K562 (cell line): Measurements from ENCODE around the gene CSNK1D. TPM values are rescaled to one million over a fixed set of nuclear protein-coding genes. Genes with fewer than 3 reads are reported as not detected.
A peak's percentile ranks its signal among the peaks of the same experiment; 100 is the strongest.

Experiments used
- DLX4 ChIP-seq: fragments of 250-450 bp; sonication (Bioruptor Pico); IDR thresholded peaks from 2 replicates; pipeline ENCODE4 v1.6.1; 2021; ENCODE audit warnings: mild to moderate bottlenecking
- E2F1 ChIP-seq: sonication (generic); formaldehyde crosslinking; IDR thresholded peaks from 2 replicates; pipeline ENCODE4 v1.8.1; 2023; ENCODE audit warnings: mild to moderate bottlenecking, missing genetic modification reagents, moderate library complexity
- E2F5 ChIP-seq: sonication (generic); formaldehyde crosslinking; IDR thresholded peaks from 2 replicates; pipeline ENCODE4 v1.8.0; 2022; ENCODE audit warnings: mild to moderate bottlenecking, missing genetic modification reagents
- FOXA1 ChIP-seq: fragments of 450-650 bp; IDR thresholded peaks from 2 replicates; pipeline ENCODE4 v1.6.1; 2016; ENCODE audit warnings: mild to moderate bottlenecking, borderline replicate concordance
- HES1 ChIP-seq: fragments of 450-650 bp; IDR thresholded peaks from 2 replicates; pipeline ENCODE4 v1.6.1; 2016; ENCODE audit warnings: low read depth, mild to moderate bottlenecking, moderate library complexity
- HMGXB4 ChIP-seq: sonication (generic); formaldehyde crosslinking; IDR thresholded peaks from 2 replicates; pipeline ENCODE4 v1.8.1; 2023; ENCODE audit warnings: mild to moderate bottlenecking, missing genetic modification reagents
- LARP7 ChIP-seq: fragments of 450-650 bp; IDR thresholded peaks from 2 replicates; pipeline ENCODE4 v1.6.1; 2016
- MBD2 ChIP-seq: sonication (generic); IDR thresholded peaks from 2 replicates; pipeline ENCODE4 v1.6.1; 2016; ENCODE audit warnings: low read depth, borderline replicate concordance
- MCM5 ChIP-seq: fragments of 450-650 bp; IDR thresholded peaks from 2 replicates; pipeline ENCODE4 v1.6.1; 2016; ENCODE audit warnings: low read depth
- NR3C1 ChIP-seq: sonication (generic); formaldehyde crosslinking; IDR thresholded peaks from 2 replicates; pipeline ENCODE4 v1.8.1; 2022; ENCODE audit warnings: missing genetic modification reagents
- OTX1 ChIP-seq: fragments of 450-650 bp; formaldehyde crosslinking; IDR thresholded peaks from 2 replicates; pipeline ENCODE4 v1.4.0; 2022; ENCODE audit warnings: mild to moderate bottlenecking
- ZFP30 ChIP-seq: fragments of 250-450 bp; sonication (Bioruptor Pico); IDR thresholded peaks from 2 replicates; pipeline ENCODE4 v1.8.0; 2022; ENCODE audit warnings: moderate library complexity, mild to moderate bottlenecking, inconsistent platforms, borderline replicate concordance
- ZNF146 ChIP-seq: IDR thresholded peaks from one replicate; pipeline ENCODE4 v1.6.1; 2018; ENCODE audit warnings: missing compliant biosample characterization; ENCODE audit not compliant: unreplicated experiment
- ZNF232 ChIP-seq: sonication (generic); formaldehyde crosslinking; IDR thresholded peaks from 2 replicates; pipeline ENCODE4 v1.8.0; 2022; ENCODE audit warnings: mild to moderate bottlenecking, missing genetic modification reagents
- ZNF3 ChIP-seq: fragments of 250-450 bp; sonication (Bioruptor Pico); IDR thresholded peaks from 2 replicates; pipeline ENCODE4 v1.5.0; 2021; ENCODE audit warnings: mild to moderate bottlenecking, moderate library complexity
- ZNF408 ChIP-seq: fragments of 250-450 bp; sonication (Bioruptor Pico); IDR thresholded peaks from 2 replicates; pipeline ENCODE4 v1.4.0; 2020; ENCODE audit warnings: low read depth, mild to moderate bottlenecking, moderate library complexity
- ZNF445 ChIP-seq: fragments of 250-450 bp; sonication (Bioruptor Pico); IDR thresholded peaks from 2 replicates; pipeline ENCODE4 v1.4.0; 2020; ENCODE audit warnings: low read depth, mild to moderate bottlenecking, moderate library complexity
- ZNF449 ChIP-seq: fragments of 250-450 bp; sonication (Bioruptor Pico); IDR thresholded peaks from 2 replicates; pipeline ENCODE4 v1.8.0; 2022; ENCODE audit warnings: moderate library complexity, mild to moderate bottlenecking, inconsistent platforms
- ZNF699 ChIP-seq: fragments of 250-450 bp; sonication (Bioruptor Pico); IDR thresholded peaks from 2 replicates; pipeline ENCODE4 v1.8.0; 2021; ENCODE audit warnings: mild to moderate bottlenecking, moderate library complexity; ENCODE audit not compliant: insufficient replicate concordance
- polyA plus RNA-seq, 8 experiments: library from polyadenylated mRNA; depleted of rRNA in 4 of 8; stranded (reverse) in 5 of 8; unstranded in 3 of 8; fragments of >200 nt; fragmentation: Nextera tagmentation in 2 of 8; fragmentation: Illumina TruSeq in 1 of 8; extraction: Ambion mirVana in 2 of 8; extraction: Trizol in 1 of 8; gene quantifications; 2 replicates each; pipeline versions ENCODE4 v1.2.1 to v1.2.3, GENCODE V29; 2011 to 2014; ENCODE audit warnings: inconsistent platforms in 1 of 8, missing spikeins in 1 of 8
- total RNA-seq, 7 experiments: library from RNA; depleted of rRNA in 6 of 7; stranded (reverse); fragments of >200 nt in 6 of 7; fragmentation: Illumina TruSeq in 2 of 7; extraction: Trizol in 2 of 7; gene quantifications; 2 replicates each; pipeline versions ENCODE4 v1.2.1 to v1.2.3, GENCODE V29; 2011 to 2021; ENCODE audit warnings: low replicate concordance in 1 of 7

CSNK1D gene
- total and polyA plus RNA-seq, 9 of the 15 experiments (the other 6 are each of a cell fraction or from before 2014, with no cell fraction given) = 6.5 to 133 (median 41.3) TPM

- TF ChIP-seq DLX4 (CRISPR knock-in tag) (no peak), ZNF449 (CRISPR knock-in tag) (no peak), ZNF699 (no peak), E2F5 (CRISPR knock-in tag) (no peak; the same call in 1 of the 2 replicates), MBD2 (no peak), HES1 (0 out of 2 replicates have a peak, but pooled peaks have one; percentile 14), FOXA1 (no peak), HMGXB4 (CRISPR knock-in tag) (no peak), ZNF445 (no peak), NR3C1 (CRISPR knock-in tag) (no peak), ZNF232 (CRISPR knock-in tag) (no peak), LARP7 (no peak), ZNF146 (CRISPR knock-in tag) (no peak), E2F1 (no peak), MCM5 (no peak), ZNF408 (CRISPR knock-in tag) (no peak), OTX1 (CRISPR knock-in tag) (no peak), ZNF3 (no peak), ZFP30 (CRISPR knock-in tag) (no peak)
These were observed 24.4 kb upstream of the CSNK1D start (continued) for GRCh38 chr17:82297714-82298537.
